ENCODE data around the gene CAST.

Gene CAST

GRCh38 chr5:96669909-96670308 lies 7.7 kb downstream of the CAST start:
- no peaks in the 10 kb centered on the region for H3K36me3 ChIP-seq (ENCODE audit: insufficient read depth, low read length)
- no peaks in the 10 kb centered on the region for H4K20me1 ChIP-seq (ENCODE audit: insufficient read depth, low read length)
- TF ChIP-seq EZH2 (IDR thresholded peaks at IDR 0.05; ENCODE audit: borderline replicate concordance, low read length) (no peak), CTCF (IDR thresholded peaks at IDR 0.05; ENCODE audit: low read length) (no peak)
- no peak overlapping the region for H2AFZ ChIP-seq (ENCODE audit: low read length)
- H3K27ac ChIP-seq (ENCODE audit: low read depth, low read length, poor library complexity, severe bottlenecking) = no peak overlapping the region
- H3K4me3 ChIP-seq (ENCODE audit: low read depth, low read length, poor library complexity, severe bottlenecking) = no peak overlapping the region
- no peaks in the 10 kb centered on the region for H3K4me1 ChIP-seq (ENCODE audit: insufficient read depth, low read length, severe bottlenecking)
- no peaks in the 10 kb centered on the region for H3K27me3 ChIP-seq (ENCODE audit: insufficient read depth, low read length)
- H3K9ac ChIP-seq (ENCODE audit: low read length) = no peak overlapping the region
- 0 out of 2 replicates have a peak, but pooled peaks cover 8% of the 10 kb centered on the region for H3K79me2 ChIP-seq (ENCODE audit: insufficient read depth, low read length)
- no peak overlapping the region for H3K4me2 ChIP-seq (ENCODE audit: low read length)
- no peaks in the 10 kb centered on the region for H3F3A ChIP-seq (ENCODE audit: insufficient read depth, low read length)
- no peaks in the 10 kb centered on the region for H3K9me2 ChIP-seq (ENCODE audit: low read depth, low read length)
- no peaks in the 10 kb centered on the region for H3K9me3 ChIP-seq (ENCODE audit: low read length)

GRCh38 chr5:96671441-96671840 lies 9.3 kb downstream of the CAST start:
- no peak for TF ChIP-seq EZH2 (IDR thresholded peaks at IDR 0.05; ENCODE audit: borderline replicate concordance, low read length)
- no peak for TF ChIP-seq CTCF (IDR thresholded peaks at IDR 0.05; ENCODE audit: low read length)
- no peaks in the 10 kb centered on the region for H3K9me3 ChIP-seq (ENCODE audit: low read length)
- no peaks in the 10 kb centered on the region for H3K4me1 ChIP-seq (ENCODE audit: insufficient read depth, low read length, severe bottlenecking)
- no peaks in the 10 kb centered on the region for H3F3A ChIP-seq (ENCODE audit: insufficient read depth, low read length)
- no peaks in the 10 kb centered on the region for H4K20me1 ChIP-seq (ENCODE audit: insufficient read depth, low read length)
- H3K79me2 ChIP-seq (ENCODE audit: insufficient read depth, low read length) = 0 out of 2 replicates have a peak, but pooled peaks cover 8% of the 10 kb centered on the region
- H3K9ac ChIP-seq (ENCODE audit: low read length) = no peak overlapping the region
- H3K27ac ChIP-seq (ENCODE audit: low read depth, low read length, poor library complexity, severe bottlenecking) = no peak overlapping the region
- H3K36me3 ChIP-seq (ENCODE audit: insufficient read depth, low read length) = peaks cover 6% of the 10 kb centered on the region; the same call in 1 of the 2 replicates
- H3K4me3 ChIP-seq (ENCODE audit: low read depth, low read length, poor library complexity, severe bottlenecking) = no peak overlapping the region
- no peak overlapping the region for H2AFZ ChIP-seq (ENCODE audit: low read length)
- no peaks in the 10 kb centered on the region for H3K27me3 ChIP-seq (ENCODE audit: insufficient read depth, low read length)
- H3K9me2 ChIP-seq (ENCODE audit: low read depth, low read length) = no peaks in the 10 kb centered on the region
- H3K4me2 ChIP-seq (ENCODE audit: low read length) = no peak overlapping the region

- Histone ChIP-seq H3K27me3 (ENCODE audit: insufficient read depth, low read length) (no peaks in the 10 kb centered on the region), H3K27ac (ENCODE audit: low read depth, low read length, poor library complexity, severe bottlenecking) (no peak overlapping the region), H3K4me1 (ENCODE audit: insufficient read depth, low read length, severe bottlenecking) (no peaks in the 10 kb centered on the region), H4K20me1 (ENCODE audit: insufficient read depth, low read length) (no peaks in the 10 kb centered on the region), H3F3A (ENCODE audit: insufficient read depth, low read length) (no peaks in the 10 kb centered on the region), H3K4me2 (ENCODE audit: low read length) (no peak overlapping the region), H3K79me2 (ENCODE audit: insufficient read depth, low read length) (0 out of 2 replicates have a peak, but pooled peaks cover 8% of the 10 kb centered on the region), H3K9ac (ENCODE audit: low read length) (no peak overlapping the region), H2AFZ (ENCODE audit: low read length) (no peak overlapping the region), H3K9me3 (ENCODE audit: low read length) (no peaks in the 10 kb centered on the region), H3K36me3 (ENCODE audit: insufficient read depth, low read length) (peaks cover 6% of the 10 kb centered on the region; the same call in 1 of the 2 replicates), H3K9me2 (ENCODE audit: low read depth, low read length) (no peaks in the 10 kb centered on the region), H3K4me3 (ENCODE audit: low read depth, low read length, poor library complexity, severe bottlenecking) (no peak overlapping the region)
- no peak for TF ChIP-seq CTCF (IDR thresholded peaks at IDR 0.05; ENCODE audit: low read length)
- TF ChIP-seq EZH2 (IDR thresholded peaks at IDR 0.05; ENCODE audit: borderline replicate concordance, low read length) = no peak
Observed at GRCh38 chr5:96673127-96673526, 11.0 kb downstream of the CAST start.

Data from OCI-LY1 (cell line).